Measurements from ENCODE around the gene PLCD4.
A peak's percentile ranks its signal among the peaks of the same experiment; 100 is the strongest.

The PLCD4 gene

GRCh38 chr2:218607436-218608115 lies at the start of gene PLCD4:
Gene PLCD4 (plus strand): TSS chr2:218607899. CDS start chr2:218615740, 7,841 bp downstream.
- DNase-seq (ENCODE audit: low spot score): peak; percentile 3

GRCh38 chr2:218557941-218558340 lies 49.8 kb upstream of the PLCD4 start:
- no peak for DNase-seq (ENCODE audit: low spot score)

DNA sequence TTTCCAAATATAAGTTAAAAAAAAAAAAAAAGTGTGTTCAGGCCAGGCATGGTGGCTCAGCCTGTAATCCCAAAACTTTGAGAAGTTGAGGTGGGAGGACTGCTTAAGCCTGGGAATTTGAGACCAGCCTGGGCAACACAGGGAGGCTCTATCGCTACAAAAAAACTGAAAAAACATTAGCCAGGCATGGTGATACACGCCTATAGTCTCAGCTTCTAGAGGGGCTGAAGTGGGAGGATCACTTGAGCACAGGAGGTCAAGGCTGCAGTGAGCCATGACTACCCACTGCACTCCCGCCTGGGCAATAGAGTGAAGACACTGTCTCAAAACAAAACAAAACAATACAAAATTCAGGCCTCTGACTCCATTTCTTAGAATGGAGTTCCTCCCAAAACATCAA lies 48.7 kb upstream of the PLCD4 start:
- no peak for DNase-seq (ENCODE audit: low spot score)

DNA sequence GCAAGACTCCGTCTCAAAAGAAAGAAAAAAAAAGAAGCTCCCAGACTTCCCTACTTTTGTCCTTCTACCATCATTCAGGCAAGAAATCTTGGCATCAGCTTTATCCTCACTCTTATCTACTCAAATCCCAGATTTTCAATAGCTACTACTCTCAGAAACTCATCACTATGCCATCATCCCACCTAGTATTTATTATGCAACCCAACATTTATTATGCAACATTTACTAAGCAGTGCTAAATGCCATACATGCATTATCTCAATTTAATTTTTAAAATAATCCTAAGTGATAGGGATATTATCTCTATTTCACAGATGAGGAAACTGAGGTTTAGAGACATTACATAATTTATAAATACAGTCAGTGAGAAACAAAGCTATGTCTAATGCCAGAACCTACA lies 43.6 kb upstream of the PLCD4 start:
- DNase-seq (ENCODE audit: low spot score): no peak

GRCh38 chr2:218566296-218566695 lies 41.4 kb upstream of the PLCD4 start:
- no peak for DNase-seq (ENCODE audit: low spot score)

- DNase-seq (ENCODE audit: low spot score): no peak
These were observed 39.9 kb upstream of the PLCD4 start for GRCh38 chr2:218567797-218568189.

- peak; percentile 96 for DNase-seq (ENCODE audit: low spot score)
These were observed 39.3 kb upstream of the PLCD4 start, which contains the start of the genes CNOT9 and USP37 for GRCh38 chr2:218568190-218569037. Gene CNOT9 (plus strand): TSS chr2:218568839. CDS start chr2:218568955, 116 bp downstream. Gene USP37 (minus strand): TSS chr2:218568351. CDS start chr2:218558653, 9,698 bp downstream.

GRCh38 chr2:218569038-218569431 lies 38.7 kb upstream of the PLCD4 start:
- DNase-seq (ENCODE audit: low spot score): peak; percentile 32

GRCh38 chr2:218569661-218570500 lies 37.8 kb upstream of the PLCD4 start:
- peak; percentile 24 for DNase-seq (ENCODE audit: low spot score)

DNA sequence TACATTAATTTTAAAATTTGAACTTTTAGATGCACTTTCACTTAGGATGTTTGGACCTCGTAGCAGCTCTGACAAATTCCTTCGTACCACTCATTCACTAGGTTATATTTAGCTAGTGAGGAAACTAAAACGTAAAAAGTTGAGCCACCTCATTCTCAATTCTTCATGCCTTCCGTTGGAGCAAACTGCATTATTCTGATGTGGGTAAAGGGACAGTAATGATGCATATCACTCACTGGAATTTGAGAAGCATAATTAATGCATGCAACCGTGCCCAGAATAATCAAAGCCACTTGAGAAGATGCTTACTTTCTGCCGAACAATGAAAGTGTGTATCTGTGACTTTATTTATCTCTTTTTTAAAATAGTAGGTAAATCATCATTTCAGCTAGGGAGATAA lies 36.8 kb upstream of the PLCD4 start:
- no peak for DNase-seq (ENCODE audit: low spot score)

DNA sequence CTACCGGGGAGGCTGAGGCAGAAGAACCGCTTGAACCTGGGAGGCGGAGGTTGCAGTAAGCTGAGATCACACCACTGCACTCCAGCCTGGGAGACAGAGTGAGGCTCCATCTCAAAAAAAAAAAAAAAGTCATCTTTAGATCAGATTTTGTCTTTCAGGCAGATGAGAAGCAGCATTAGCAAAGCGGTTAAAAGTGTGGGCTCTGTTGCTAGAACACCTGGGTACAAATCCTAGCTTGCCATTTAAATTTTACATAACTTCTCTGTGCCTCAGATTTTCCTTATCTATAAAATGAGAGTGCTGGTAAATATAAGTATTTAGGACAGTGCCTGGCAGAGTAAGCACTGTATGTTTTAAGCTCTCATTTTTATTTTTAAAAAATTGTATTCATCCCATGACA lies 30.8 kb upstream of the PLCD4 start:
- no peak for DNase-seq (ENCODE audit: low spot score)

- no peak for DNase-seq (ENCODE audit: low spot score)
These were observed 30.0 kb upstream of the PLCD4 start for GRCh38 chr2:218577482-218578220.

- no peak for DNase-seq (ENCODE audit: low spot score)
These were observed 29.3 kb upstream of the PLCD4 start for GRCh38 chr2:218578272-218578877.

- DNase-seq (ENCODE audit: low spot score): no peak
These were observed 25.6 kb upstream of the PLCD4 start for GRCh38 chr2:218582076-218582475.

GRCh38 chr2:218583983-218584850 lies 23.5 kb upstream of the PLCD4 start:
- DNase-seq (ENCODE audit: low spot score): no peak

- DNase-seq (ENCODE audit: low spot score): no peak
These were observed 22.2 kb upstream of the PLCD4 start for GRCh38 chr2:218585541-218585940.

DNA sequence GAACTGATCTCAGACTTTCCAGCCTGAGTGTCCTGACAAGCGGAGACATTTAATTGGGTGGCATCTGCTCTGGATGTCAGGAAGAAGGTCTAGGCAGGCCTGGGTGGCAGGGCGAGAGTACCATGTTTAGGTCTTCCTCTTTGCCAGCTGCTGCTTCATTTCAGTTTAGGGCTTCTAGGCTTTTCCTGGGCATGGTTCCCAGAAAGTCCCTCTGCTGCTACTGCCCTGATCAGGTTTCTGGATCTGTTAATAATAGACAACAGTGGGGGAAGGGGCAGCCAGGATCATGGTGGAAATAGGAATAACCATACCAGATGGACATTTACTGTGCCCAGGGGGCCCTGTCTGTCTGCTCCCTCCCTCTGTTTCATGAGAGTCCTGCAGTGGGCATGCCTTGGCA lies 2.3 kb upstream of the PLCD4 start:
- DNase-seq (ENCODE audit: low spot score): peak; percentile 34

GRCh38 chr2:218615868-218616315 lies 8.2 kb downstream of the PLCD4 start:
- DNase-seq (ENCODE audit: low spot score): no peak

- no peak for DNase-seq (ENCODE audit: low spot score)
These were observed 10.6 kb downstream of the PLCD4 start for GRCh38 chr2:218618102-218618860.

Measured in pons (tissue), 1 donor.